ENCODE results near the gene PPFIBP1.

The PPFIBP1 gene

DNA sequence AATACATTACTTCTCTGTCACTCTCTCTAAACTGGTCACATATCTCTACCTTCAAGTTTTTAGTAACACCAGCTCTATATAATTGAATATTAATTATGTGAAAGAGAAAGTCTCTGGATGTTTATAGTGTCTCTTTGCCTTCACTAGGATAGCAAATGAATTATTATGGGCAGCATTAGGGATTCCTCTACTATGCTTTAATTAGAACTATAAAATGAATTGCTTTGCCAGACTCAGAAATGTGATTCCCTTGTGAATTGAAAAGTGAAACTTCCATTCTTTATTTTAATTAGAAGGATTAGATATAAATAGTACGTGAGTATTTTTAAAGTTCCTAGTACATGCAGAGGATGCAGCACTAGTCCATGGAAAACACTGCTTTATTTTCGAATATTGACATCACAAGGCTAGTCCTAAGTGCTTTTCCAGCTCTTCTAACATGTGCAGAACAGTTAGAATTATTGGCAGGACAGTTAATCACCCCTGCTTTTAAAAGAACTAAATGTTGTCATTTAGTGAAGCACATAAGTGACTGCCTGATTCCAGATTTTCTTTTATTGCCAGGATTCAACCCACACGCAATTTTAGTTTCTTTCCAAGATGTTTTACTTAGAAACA is 149.2 kb downstream of the PPFIBP1 start:
- no peak for DNase-seq

DNA sequence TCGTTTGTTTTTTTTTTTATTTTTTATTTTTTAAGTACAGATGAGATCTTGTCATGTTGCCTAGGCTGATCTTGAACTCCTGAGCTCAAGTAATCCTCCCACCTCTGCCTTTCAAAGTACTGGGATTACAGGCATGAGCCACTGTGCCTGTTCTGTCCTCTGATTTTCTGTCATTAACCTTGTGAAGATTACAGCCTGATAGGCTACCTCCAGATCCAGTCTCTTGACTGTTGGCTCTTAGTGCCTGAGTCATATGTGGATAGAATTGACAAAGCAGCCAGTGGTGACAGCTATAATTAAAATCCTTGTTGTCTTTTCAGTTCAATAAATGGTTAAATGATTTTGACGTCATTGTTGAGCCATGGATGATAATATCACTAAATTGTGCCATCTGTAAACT is 151.0 kb downstream of the PPFIBP1 start:
- no peak for DNase-seq

- no peak for DNase-seq
Measured at GRCh38 chr12:27680619-27681018, 156.6 kb downstream of the PPFIBP1 start.

DNA sequence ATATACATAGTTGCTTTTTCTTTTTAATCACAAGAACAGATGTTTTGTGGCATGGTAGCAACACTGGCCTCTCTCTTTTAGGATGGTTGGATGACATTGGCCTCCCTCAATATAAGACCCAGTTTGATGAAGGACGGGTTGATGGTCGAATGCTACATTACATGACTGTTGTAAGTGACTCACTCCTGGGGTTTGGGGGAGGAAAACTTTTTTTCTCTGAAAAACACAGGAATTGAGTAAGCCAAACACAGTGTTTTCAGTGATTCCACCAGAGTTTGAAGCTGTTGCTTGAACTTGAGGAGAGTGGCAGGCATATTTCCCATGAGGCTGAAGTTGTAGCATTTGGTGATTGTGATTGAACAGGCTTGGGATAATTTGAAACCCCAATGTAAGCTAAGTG is 158.5 kb downstream of the PPFIBP1 start:
- no peak for DNase-seq

DNA sequence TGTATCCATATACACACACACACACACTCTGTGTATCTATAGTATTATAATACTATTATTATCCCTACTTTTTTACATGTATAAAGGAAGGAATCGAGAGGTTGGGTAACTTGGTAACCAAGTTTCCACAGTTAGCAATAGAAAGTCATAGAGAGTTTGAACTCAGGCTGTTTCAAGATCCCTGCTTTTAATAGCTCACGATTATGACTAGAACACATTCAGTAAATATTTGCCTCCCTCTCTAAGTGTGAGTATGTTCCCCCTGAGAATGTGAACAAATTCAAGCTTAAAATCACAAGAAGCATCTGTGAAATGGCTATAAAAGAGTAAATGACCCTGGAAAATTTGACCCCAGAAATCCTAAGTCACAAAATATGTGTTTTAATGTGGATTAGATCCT is 161.3 kb downstream of the PPFIBP1 start:
- DNase-seq: no peak

DNA sequence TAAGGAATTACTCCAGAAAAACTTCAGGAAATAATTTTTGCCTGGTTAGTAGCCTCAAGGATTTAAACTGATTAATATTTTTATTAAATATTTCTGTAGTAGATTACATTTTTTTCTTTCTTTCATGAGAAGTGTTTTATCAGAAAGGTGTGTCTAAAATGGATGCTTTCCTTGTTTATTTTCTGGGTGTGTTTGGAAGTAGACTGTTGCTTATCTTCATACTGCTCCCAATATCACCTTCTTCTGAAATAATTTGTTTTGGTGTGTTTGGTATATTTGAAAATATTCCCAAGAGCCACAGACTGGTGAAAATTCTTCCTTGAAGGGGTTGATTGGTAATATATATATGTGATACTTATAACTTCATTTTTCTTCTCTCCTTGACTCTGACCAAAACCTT is 162.1 kb downstream of the PPFIBP1 start:
- DNase-seq: no peak

- DNase-seq: no peak
Measured at GRCh38 chr12:27688671-27689070, 164.7 kb downstream of the PPFIBP1 start.

- DNase-seq: no peak
Measured at GRCh38 chr12:27689558-27690180, 165.7 kb downstream of the PPFIBP1 start.

DNA sequence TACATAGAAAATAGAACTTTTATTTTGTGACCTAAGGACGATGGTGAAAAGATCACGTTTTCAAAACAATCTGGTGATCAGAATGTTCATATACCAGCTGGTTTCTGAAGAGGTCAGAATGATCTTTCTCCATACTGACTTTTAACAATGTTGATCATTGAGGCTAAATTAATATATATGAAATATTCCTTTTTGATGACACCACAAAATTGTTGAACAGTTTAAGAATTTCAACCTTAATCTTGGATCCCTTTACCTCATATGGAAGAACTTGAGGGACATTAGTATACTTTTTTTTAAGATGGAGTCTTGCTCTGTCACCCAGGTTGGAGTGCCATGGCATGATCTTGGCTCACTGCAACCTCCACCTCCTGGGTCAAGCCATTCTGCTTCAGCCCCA is 169.4 kb downstream of the PPFIBP1 start:
- DNase-seq: no peak

DNA sequence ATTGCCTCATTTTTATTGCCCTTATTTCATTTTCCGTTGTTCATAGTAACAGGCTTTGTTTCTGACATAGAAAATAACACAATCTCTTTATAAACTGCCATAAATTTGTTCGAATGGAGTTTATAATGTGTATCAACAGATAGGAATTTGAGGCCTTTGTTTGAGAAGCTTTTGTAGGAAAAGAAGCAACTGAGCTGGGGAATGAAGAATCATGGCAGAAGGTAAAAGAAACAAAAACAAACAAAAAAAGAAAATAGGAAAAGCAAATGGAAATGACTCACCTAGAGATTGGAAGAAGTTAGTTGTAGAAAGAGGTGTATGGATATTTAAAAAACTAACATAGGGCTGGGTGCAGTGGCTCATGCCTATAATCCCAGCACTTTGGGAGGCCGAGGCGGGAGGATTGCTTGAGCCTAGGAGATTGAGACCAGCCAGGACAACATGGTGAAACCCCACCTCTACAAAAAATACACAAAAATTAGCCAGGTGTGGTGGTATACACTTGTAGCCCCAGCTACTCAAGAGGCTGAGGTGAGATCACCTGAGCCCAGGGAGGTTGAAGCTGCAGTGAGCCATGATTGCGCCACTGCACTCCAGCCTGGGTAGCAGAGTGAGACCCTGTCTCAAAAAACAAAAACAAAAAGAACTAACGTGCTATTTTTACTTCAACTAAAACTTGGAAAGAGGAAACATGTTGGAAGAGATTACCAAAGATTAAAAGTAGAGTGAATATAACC is 171.7 kb downstream of the PPFIBP1 start:
- DNase-seq: no peak

DNA sequence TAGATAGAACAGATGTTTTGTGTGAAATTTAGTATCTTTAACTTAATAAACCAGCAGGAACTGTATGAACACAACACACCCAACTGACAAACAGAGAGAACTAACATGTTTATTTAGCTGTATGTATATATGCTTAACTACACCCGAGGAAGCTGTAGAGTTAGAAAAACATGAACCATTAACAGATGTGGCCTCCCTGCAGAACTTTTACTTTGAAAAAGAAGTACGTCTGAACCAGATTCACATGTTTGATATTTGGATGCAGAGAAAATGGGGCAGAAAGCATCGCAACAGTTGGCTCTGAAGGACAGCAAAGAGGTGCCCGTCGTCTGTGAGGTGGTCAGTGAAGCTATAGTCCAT is 172.3 kb downstream of the PPFIBP1 start, which contains the start of gene REP15:
Gene REP15, plus strand, starts transcription at position 155 of the 360 bp plus-strand sequence. Its CDS starts 116 bp downstream, at position 271.
- no peak for DNase-seq

- DNase-seq: no peak
Measured at GRCh38 chr12:27696864-27697564, 173.0 kb downstream of the PPFIBP1 start.

GRCh38 chr12:27703720-27704452 is 179.9 kb downstream of the PPFIBP1 start:
- DNase-seq: no peak

GRCh38 chr12:27705263-27705662 is 181.3 kb downstream of the PPFIBP1 start:
- DNase-seq: no peak

GRCh38 chr12:27707216-27707615 is 183.2 kb downstream of the PPFIBP1 start:
- DNase-seq: no peak

GRCh38 chr12:27709212-27709931 is 185.4 kb downstream of the PPFIBP1 start:
- DNase-seq: no peak

DNA sequence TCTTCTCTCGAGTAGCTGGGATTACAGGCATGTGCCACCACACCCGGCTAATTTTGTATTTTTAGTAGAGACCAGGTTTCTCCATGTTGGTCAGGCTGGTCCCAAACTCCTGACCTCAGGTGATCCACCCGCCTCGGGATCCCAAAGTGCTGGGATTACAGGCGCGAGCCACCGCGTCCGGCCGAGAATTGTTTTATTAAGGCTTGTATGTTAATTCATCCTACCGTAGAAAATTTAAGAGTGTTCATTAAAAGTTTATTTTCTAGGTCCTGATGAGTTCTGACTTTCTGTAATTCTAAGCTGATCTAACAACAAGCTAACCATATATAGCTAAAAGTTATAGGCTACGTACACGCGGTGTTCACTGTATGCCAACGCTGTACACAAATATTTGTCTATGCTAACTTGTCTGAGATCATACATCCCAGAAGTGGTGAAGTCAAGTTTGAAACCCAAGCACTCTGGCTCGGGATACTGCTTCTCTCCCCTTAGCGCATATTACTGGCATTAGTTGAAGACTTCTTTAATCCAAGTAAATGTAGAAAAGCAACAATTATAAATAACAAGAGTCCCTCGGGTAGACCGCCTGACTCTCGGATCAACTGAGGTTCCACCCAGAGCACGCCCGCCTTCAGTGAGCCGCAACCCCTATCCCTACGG is 186.1 kb downstream of the PPFIBP1 start:
- DNase-seq: no peak

DNA sequence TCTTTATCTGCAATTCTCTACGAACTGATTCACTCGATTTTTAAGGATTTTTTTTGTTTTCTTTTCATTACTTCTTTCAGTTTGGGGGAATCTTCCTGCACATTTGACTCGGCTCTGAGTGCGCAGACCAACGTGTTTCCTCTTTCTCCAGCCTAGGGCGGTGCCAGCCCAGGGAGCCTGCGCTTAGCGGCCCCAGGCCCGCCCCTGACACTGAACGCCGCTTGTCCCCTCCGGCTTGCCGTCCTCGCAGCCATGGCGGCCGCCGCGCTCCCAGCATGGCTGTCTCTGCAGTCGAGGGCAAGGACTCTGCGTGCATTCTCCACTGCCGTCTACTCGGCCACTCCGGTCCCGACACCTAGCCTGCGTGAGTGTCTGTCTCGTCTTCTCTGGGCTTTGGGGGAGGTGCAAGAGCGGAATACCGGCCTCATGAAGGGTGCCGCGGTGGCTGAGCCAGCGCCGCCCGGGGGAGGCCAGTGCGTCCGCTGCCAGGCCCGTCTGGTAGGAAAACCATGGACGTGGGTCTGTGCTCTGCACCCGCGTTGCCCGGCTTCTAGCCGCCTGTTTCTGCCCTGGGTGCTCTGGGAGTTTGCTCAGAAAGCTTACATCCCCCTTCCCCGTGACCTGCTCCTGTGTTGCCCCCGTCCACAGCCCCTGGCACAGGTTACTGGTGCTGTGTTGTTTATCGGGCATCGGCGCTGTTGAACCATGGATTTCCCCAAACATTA is 186.7 kb downstream of the PPFIBP1 start, which contains the start of gene MRPS35:
Gene MRPS35, plus strand, starts transcription at position 241 of the 725 bp plus-strand sequence. Its CDS starts 12 bp downstream, at position 253.
- DNase-seq: peak; percentile 31

GRCh38 chr12:27711317-27711682 is 187.3 kb downstream of the PPFIBP1 start:
- DNase-seq: no peak

DNA sequence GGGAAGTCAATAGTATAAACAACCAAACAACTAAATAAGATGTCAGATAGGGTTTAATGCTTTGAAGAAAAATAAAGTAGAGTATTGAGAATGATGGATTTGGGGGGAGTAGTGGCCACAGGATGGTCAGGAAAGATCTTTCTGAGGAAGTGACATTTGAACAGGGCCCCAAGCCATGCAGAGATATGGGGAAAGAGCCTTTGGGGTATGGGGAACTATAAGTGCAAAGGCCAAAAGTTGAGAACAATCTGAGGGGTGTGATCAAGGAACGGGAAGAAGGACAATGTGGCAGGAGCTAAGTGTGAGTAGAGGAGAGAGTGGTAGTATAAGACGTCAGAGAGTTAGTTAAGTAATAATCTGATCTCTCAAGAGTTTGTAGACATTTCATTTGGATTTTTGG is 188.0 kb downstream of the PPFIBP1 start:
- no peak for DNase-seq

- no peak for DNase-seq
Measured at GRCh38 chr12:27723212-27723611, 199.2 kb downstream of the PPFIBP1 start.
